ENCODE results near the gene ATP13A3. TPM values are rescaled to one million over a fixed set of nuclear protein-coding genes. Genes with fewer than 3 reads are reported as not detected.

ATP13A3 gene
- total RNA-seq, 2 donors from 2014 or later = 188 to 284 TPM

DNA sequence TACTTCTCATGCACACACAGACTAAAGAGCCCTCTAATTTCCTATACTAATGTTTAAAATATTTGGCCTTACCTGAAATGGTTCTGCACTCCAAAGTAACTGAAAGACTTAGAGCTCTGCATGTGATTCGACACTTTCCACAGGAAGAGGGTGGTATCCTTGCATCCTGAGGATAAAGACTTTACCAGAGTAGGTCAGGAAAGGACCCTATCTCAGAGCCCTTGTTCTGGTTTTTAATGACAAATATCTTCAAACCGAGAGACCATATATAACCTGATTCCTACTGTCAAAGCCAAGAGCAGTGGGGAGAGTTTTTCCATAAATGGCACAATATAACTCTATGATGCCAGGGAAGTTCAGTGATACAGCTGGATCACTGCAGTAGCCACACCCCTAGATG, 87.6 kb downstream of the ATP13A3 start, which contains the start of gene GP5:
Gene GP5 (minus strand): TSS at position 101 of the 400 bp plus-strand sequence. CDS start 984 bp downstream, outside the sequence.
- Histone ChIP-seq H3K27me3 (no peaks in the 10 kb centered on the region), H3K27ac (no peak within 1 kb of the TSS), H3K36me3 (peaks cover 3% of the 10 kb centered on the region), H3K9me3 (no peaks in the 10 kb centered on the region), H3K4me1 (peaks cover 0 to 23% of the 10 kb centered on the region in 2 donors), H3K4me3 (peak within 1 kb of the TSS in 1 of 2 donors; percentile 38)
- no peak for TF ChIP-seq CTCF (IDR thresholded peaks at IDR 0.05)
- no peak for DNase-seq (ENCODE audit: low spot score)

DNA sequence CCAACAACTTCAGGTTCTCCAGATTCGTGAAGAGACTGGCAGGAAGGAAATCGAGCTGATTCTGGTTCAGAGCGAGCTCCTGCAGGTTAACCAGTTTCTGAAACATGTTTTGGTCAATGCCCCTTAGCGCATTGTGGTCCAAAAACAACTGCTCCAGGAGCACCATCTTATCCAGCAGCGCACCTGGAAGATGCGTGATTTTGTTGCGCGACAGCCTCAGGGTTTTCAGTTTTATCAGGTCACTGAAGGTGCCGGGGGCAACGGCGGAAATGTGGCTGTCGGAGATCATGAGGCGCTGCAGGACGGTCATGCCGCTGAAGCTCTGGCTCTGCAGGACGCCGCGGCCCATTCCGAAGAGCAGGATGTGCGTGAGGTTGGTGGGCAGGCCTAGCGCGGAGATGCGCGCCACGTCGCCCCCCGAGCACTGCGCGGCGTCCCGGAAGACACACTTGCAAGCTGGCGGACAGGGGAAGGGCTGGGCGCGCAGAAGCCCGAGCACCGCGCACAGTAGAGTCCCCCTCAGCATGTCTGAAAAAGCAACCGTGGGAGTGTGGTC, 89.0 kb downstream of the ATP13A3 start:
- H3K27me3 ChIP-seq = no peaks in the 10 kb centered on the region
- H3K9me3 ChIP-seq = no peaks in the 10 kb centered on the region
- peaks cover 0 to 23% of the 10 kb centered on the region in 2 donors for H3K4me1 ChIP-seq
- no peaks in the 10 kb centered on the region for H3K36me3 ChIP-seq
- no peak overlapping the region for H3K27ac ChIP-seq
- peak overlapping the region in 1 of 2 donors; percentile 38 for H3K4me3 ChIP-seq
- no peak for DNase-seq (ENCODE audit: low spot score)
- TF ChIP-seq CTCF (IDR thresholded peaks at IDR 0.05) = no peak

GRCh38 chr3:194396859-194397756, 89.7 kb downstream of the ATP13A3 start:
- DNase-seq (ENCODE audit: low spot score) = no peak
- no peak for TF ChIP-seq CTCF (IDR thresholded peaks at IDR 0.05)
- Histone ChIP-seq H3K27ac (no peak overlapping the region), H3K4me3 (peak overlapping the region; percentile 19 to 38), H3K4me1 (peaks cover 0 to 23% of the 10 kb centered on the region in 2 donors), H3K27me3 (no peaks in the 10 kb centered on the region), H3K36me3 (no peaks in the 10 kb centered on the region), H3K9me3 (no peaks in the 10 kb centered on the region)

DNA sequence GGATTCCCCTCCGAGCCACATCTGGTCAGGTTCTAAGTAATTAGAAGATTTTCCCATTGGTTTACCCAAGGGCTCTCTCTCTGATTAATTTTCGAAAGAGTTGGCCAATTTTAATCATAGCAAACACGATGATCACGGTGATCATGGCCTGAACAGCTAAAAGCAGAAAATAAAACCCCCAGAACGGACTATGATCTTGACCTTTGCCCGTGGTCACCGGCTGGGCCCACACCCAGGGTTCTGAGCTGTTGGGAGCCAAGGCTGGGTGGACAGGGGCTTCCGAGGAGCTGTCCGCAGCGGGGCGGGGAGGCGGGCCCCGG, 90.3 kb downstream of the ATP13A3 start:
- Histone ChIP-seq H3K27ac (no peak overlapping the region), H3K36me3 (no peaks in the 10 kb centered on the region), H3K4me3 (peak overlapping the region; percentile 19 to 38), H3K27me3 (no peaks in the 10 kb centered on the region), H3K9me3 (no peaks in the 10 kb centered on the region), H3K4me1 (peaks cover 0 to 23% of the 10 kb centered on the region in 2 donors)
- no peak for TF ChIP-seq CTCF (IDR thresholded peaks at IDR 0.05)
- no peak for DNase-seq (ENCODE audit: low spot score)

- no peaks in the 10 kb centered on the region for H3K36me3 ChIP-seq
- peak overlapping the region in 1 of 2 donors; percentile 38 for H3K4me3 ChIP-seq
- H3K9me3 ChIP-seq = no peaks in the 10 kb centered on the region
- no peaks in the 10 kb centered on the region for H3K27me3 ChIP-seq
- no peak for TF ChIP-seq CTCF (IDR thresholded peaks at IDR 0.05)
- H3K27ac ChIP-seq = no peak overlapping the region
- peaks cover 0 to 23% of the 10 kb centered on the region in 2 donors for H3K4me1 ChIP-seq
- DNase-seq (ENCODE audit: low spot score) = no peak
These were observed 90.8 kb downstream of the ATP13A3 start for GRCh38 chr3:194395778-194396538.

Measured in right atrium auricular region (tissue), 2 donors.